WTC11 (cell line): ENCODE data around the gene CCDC71. TPM values are rescaled to one million over a fixed set of nuclear protein-coding genes. Genes with fewer than 3 reads are reported as not detected.

Source experiments
- ATAC-seq: fragments of 200-7000 bp; cut with Tn5 transposase; 2 replicates; pipeline ENCODE4 v1.10.0; 2021; ENCODE audit warnings: mild to moderate bottlenecking, moderate library complexity
- CTCF ChIA-PET: fragments of 300-600 bp; sonication (Branson Sonifier 250); formaldehyde crosslinking; loops from one replicate; lab custom pipeline; 2021; ENCODE audit warnings: antibody characterized with exemption; lab: Charles Lee
- POLR2A ChIA-PET: fragments of 350-600 bp; sonication (Branson Sonifier 250); formaldehyde crosslinking; loops from one replicate; lab custom pipeline; 2021; ENCODE audit warnings: antibody characterized with exemption; lab: Charles Lee
- DNase-seq: peaks from one replicate; pipeline ENCODE4 v3.0.0; 2021; ENCODE audit warnings: low spot score
- H3K27ac Mint-ChIP-seq: 2 replicates; pipeline ENCODE4 v1.8.0; 2021; ENCODE audit warnings: mixed read lengths
- H3K27me3 Mint-ChIP-seq: 2 replicates; pipeline ENCODE4 v1.8.0; 2021; ENCODE audit warnings: low read depth, mild to moderate bottlenecking, moderate library complexity, mixed read lengths
- H3K36me3 Mint-ChIP-seq: 2 replicates; pipeline ENCODE4 v1.8.0; 2021; ENCODE audit warnings: mixed read lengths
- H3K4me1 Mint-ChIP-seq: 2 replicates; pipeline ENCODE4 v1.8.0; 2022; ENCODE audit warnings: mixed read lengths
- H3K4me3 Mint-ChIP-seq: 2 replicates; pipeline ENCODE4 v1.8.0; 2021; ENCODE audit warnings: mild to moderate bottlenecking, moderate library complexity, mixed read lengths
- H3K9me3 Mint-ChIP-seq: 2 replicates; pipeline ENCODE4 v1.8.0; 2021; ENCODE audit warnings: mixed read lengths
- CREB1 ChIP-seq: sonication (generic); formaldehyde crosslinking; IDR thresholded peaks from 2 replicates; pipeline ENCODE4 v1.8.0; 2023; ENCODE audit warnings: mild to moderate bottlenecking, missing genetic modification reagents
- ESRRA ChIP-seq: sonication (generic); formaldehyde crosslinking; IDR thresholded peaks from 2 replicates; pipeline ENCODE4 v1.8.1; 2022; ENCODE audit warnings: mild to moderate bottlenecking, missing genetic modification reagents, borderline replicate concordance
- FOXK1 ChIP-seq: sonication (generic); formaldehyde crosslinking; IDR thresholded peaks from 2 replicates; pipeline ENCODE4 v1.8.0; 2022; ENCODE audit warnings: mild to moderate bottlenecking, moderate library complexity, missing genetic modification reagents
- GABPB1 ChIP-seq: sonication (generic); formaldehyde crosslinking; IDR thresholded peaks from 2 replicates; pipeline ENCODE4 v1.8.1; 2023; ENCODE audit warnings: mild to moderate bottlenecking, missing genetic modification reagents
- GRHL2 ChIP-seq: fragments of 250-450 bp; sonication (Bioruptor Pico); IDR thresholded peaks from 2 replicates; pipeline ENCODE4 v1.8.0; 2022; ENCODE audit warnings: mild to moderate bottlenecking, moderate library complexity; ENCODE audit not compliant: insufficient replicate concordance, severe bottlenecking
- GTF2I ChIP-seq: fragments of 250-450 bp; sonication (Bioruptor Pico); conservative IDR thresholded peaks from 2 replicates; pipeline ENCODE4 v1.4.0; 2021; ENCODE audit warnings: mild to moderate bottlenecking
- RORB ChIP-seq: fragments of 250-450 bp; sonication (Bioruptor Pico); IDR thresholded peaks from 2 replicates; pipeline ENCODE4 v1.9.0; 2021; ENCODE audit warnings: mild to moderate bottlenecking
- total RNA-seq: library from RNA; stranded (reverse); gene quantifications from 3 replicates; pipeline ENCODE4 v1.2.3, GENCODE V29; 2021
- TF ChIP-seq, protein P1 (sequence below): fragments of 200-600 bp; IDR thresholded peaks from 2 replicates; pipeline ENCODE4 v1.8.0; 2022; ENCODE audit warnings: antibody characterized with exemption
- TF ChIP-seq, protein P2 (sequence below): sonication (generic); formaldehyde crosslinking; IDR thresholded peaks from 2 replicates; pipeline ENCODE4 v1.8.1; 2023; ENCODE audit warnings: mild to moderate bottlenecking, missing genetic modification reagents, borderline replicate concordance
- TF ChIP-seq, protein P3 (sequence below): sonication (generic); formaldehyde crosslinking; IDR thresholded peaks from 2 replicates; pipeline ENCODE4 v1.8.1; 2023; ENCODE audit warnings: mild to moderate bottlenecking, moderate library complexity, missing genetic modification reagents
- TF ChIP-seq, protein P4 (sequence below): sonication (generic); formaldehyde crosslinking; conservative IDR thresholded peaks from 2 replicates; pipeline ENCODE4 v1.8.1; 2022; ENCODE audit warnings: mild to moderate bottlenecking, missing genetic modification reagents
- TF ChIP-seq, protein P5 (sequence below): fragments of 250-450 bp; sonication (Bioruptor Pico); IDR thresholded peaks from 2 replicates; pipeline ENCODE4 v1.9.0; 2021; ENCODE audit warnings: mild to moderate bottlenecking, borderline replicate concordance

The CCDC71 gene
- total RNA-seq, 1 experiment from 2014 or later = 29.8 TPM

DNA sequence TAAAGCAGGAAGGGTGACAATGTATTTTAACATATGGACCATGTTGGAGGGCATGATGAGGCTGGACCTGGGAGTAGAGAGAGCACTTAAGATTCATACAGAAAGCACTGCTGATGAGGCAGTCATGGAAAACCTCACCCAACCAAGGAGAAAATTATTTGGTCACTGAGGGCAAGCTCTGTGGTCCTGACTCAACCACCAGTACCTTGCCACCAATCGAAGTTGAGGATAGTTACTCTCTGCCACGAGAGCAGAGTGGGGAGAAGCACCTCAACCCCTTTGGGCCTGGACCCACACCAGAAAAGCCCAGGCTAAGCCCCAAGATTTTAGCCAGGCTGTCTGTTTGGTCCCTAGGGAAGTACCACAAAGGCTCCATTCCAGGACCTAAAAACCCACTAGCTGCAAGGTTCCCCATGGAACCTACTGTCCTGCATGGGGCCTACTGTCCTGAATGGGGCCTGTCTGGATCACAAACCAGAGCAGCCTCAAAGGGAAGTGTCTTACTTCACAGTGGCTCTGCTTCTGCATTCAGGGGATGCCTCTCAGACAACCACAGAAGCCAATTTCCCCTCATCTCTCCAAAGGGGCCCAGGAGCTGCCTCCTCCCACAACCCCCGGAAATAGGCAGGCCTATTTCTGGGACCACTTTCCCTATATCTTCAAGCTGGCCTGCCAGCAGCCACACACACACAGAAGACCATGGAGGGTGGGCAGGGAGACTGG lies 4.2 kb downstream of the CCDC71 start (continued):
- no peak for TF ChIP-seq GABPB1 (CRISPR knock-in tag)
- TF ChIP-seq, protein P1, sequence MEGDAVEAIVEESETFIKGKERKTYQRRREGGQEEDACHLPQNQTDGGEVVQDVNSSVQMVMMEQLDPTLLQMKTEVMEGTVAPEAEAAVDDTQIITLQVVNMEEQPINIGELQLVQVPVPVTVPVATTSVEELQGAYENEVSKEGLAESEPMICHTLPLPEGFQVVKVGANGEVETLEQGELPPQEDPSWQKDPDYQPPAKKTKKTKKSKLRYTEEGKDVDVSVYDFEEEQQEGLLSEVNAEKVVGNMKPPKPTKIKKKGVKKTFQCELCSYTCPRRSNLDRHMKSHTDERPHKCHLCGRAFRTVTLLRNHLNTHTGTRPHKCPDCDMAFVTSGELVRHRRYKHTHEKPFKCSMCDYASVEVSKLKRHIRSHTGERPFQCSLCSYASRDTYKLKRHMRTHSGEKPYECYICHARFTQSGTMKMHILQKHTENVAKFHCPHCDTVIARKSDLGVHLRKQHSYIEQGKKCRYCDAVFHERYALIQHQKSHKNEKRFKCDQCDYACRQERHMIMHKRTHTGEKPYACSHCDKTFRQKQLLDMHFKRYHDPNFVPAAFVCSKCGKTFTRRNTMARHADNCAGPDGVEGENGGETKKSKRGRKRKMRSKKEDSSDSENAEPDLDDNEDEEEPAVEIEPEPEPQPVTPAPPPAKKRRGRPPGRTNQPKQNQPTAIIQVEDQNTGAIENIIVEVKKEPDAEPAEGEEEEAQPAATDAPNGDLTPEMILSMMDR = no peak
- TF ChIP-seq ESRRA (CRISPR knock-in tag) = no peak

DNA sequence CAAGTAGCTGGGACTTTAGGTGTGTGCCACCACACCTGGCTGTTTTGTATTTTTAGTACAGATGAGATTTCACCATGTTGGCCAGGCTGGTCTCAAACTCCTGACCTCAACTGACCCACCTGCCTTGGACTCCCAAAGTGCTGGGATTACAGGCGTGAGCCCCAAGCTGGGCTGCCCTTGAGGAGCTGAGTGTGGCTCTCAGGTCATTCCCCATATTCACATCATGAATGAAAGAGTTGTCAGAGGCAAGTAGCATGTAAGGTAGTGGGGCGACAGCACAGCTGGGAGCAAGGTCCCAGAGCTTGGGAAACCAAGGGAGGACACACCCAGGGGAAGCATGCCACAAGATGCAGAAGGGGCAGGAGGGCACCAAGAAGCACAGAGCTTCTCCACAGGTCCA lies 4.9 kb downstream of the CCDC71 start:
- POLR2A ChIA-PET = no interaction called here

More for the DNA sequence above, 4.9 kb downstream of the CCDC71 start:
- no peaks in the 10 kb centered on the region for H3K9me3 Mint-ChIP-seq
- H3K27ac Mint-ChIP-seq = no peak overlapping the region
- TF ChIP-seq RORB (CRISPR knock-in tag) = no peak
- TF ChIP-seq, protein P2, sequence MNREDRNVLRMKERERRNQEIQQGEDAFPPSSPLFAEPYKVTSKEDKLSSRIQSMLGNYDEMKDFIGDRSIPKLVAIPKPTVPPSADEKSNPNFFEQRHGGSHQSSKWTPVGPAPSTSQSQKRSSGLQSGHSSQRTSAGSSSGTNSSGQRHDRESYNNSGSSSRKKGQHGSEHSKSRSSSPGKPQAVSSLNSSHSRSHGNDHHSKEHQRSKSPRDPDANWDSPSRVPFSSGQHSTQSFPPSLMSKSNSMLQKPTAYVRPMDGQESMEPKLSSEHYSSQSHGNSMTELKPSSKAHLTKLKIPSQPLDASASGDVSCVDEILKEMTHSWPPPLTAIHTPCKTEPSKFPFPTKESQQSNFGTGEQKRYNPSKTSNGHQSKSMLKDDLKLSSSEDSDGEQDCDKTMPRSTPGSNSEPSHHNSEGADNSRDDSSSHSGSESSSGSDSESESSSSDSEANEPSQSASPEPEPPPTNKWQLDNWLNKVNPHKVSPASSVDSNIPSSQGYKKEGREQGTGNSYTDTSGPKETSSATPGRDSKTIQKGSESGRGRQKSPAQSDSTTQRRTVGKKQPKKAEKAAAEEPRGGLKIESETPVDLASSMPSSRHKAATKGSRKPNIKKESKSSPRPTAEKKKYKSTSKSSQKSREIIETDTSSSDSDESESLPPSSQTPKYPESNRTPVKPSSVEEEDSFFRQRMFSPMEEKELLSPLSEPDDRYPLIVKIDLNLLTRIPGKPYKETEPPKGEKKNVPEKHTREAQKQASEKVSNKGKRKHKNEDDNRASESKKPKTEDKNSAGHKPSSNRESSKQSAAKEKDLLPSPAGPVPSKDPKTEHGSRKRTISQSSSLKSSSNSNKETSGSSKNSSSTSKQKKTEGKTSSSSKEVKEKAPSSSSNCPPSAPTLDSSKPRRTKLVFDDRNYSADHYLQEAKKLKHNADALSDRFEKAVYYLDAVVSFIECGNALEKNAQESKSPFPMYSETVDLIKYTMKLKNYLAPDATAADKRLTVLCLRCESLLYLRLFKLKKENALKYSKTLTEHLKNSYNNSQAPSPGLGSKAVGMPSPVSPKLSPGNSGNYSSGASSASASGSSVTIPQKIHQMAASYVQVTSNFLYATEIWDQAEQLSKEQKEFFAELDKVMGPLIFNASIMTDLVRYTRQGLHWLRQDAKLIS (CRISPR knock-in tag) = no peak
- TF ChIP-seq GTF2I (CRISPR knock-in tag) = no peak
- TF ChIP-seq, protein P3, sequence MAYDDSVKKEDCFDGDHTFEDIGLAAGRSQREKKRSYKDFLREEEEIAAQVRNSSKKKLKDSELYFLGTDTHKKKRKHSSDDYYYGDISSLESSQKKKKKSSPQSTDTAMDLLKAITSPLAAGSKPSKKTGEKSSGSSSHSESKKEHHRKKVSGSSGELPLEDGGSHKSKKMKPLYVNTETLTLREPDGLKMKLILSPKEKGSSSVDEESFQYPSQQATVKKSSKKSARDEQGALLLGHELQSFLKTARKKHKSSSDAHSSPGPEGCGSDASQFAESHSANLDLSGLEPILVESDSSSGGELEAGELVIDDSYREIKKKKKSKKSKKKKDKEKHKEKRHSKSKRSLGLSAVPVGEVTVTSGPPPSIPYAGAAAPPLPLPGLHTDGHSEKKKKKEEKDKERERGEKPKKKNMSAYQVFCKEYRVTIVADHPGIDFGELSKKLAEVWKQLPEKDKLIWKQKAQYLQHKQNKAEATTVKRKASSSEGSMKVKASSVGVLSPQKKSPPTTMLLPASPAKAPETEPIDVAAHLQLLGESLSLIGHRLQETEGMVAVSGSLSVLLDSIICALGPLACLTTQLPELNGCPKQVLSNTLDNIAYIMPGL (CRISPR knock-in tag) = no peak
- no peak for TF ChIP-seq GRHL2 (CRISPR knock-in tag)
- TF ChIP-seq, protein P4, sequence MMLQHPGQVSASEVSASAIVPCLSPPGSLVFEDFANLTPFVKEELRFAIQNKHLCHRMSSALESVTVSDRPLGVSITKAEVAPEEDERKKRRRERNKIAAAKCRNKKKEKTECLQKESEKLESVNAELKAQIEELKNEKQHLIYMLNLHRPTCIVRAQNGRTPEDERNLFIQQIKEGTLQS (CRISPR knock-in tag) = no peak
- TF ChIP-seq, protein P5, sequence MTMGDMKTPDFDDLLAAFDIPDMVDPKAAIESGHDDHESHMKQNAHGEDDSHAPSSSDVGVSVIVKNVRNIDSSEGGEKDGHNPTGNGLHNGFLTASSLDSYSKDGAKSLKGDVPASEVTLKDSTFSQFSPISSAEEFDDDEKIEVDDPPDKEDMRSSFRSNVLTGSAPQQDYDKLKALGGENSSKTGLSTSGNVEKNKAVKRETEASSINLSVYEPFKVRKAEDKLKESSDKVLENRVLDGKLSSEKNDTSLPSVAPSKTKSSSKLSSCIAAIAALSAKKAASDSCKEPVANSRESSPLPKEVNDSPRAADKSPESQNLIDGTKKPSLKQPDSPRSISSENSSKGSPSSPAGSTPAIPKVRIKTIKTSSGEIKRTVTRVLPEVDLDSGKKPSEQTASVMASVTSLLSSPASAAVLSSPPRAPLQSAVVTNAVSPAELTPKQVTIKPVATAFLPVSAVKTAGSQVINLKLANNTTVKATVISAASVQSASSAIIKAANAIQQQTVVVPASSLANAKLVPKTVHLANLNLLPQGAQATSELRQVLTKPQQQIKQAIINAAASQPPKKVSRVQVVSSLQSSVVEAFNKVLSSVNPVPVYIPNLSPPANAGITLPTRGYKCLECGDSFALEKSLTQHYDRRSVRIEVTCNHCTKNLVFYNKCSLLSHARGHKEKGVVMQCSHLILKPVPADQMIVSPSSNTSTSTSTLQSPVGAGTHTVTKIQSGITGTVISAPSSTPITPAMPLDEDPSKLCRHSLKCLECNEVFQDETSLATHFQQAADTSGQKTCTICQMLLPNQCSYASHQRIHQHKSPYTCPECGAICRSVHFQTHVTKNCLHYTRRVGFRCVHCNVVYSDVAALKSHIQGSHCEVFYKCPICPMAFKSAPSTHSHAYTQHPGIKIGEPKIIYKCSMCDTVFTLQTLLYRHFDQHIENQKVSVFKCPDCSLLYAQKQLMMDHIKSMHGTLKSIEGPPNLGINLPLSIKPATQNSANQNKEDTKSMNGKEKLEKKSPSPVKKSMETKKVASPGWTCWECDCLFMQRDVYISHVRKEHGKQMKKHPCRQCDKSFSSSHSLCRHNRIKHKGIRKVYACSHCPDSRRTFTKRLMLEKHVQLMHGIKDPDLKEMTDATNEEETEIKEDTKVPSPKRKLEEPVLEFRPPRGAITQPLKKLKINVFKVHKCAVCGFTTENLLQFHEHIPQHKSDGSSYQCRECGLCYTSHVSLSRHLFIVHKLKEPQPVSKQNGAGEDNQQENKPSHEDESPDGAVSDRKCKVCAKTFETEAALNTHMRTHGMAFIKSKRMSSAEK (CRISPR knock-in tag) = no peak
- TF ChIP-seq CREB1 (CRISPR knock-in tag) = no peak
- TF ChIP-seq, protein P1 = no peak
- TF ChIP-seq FOXK1 = no peak
- no peak for TF ChIP-seq GABPB1 (CRISPR knock-in tag)
- CTCF ChIA-PET = interaction anchor here (1.7 kb wide), 1 partner anchor 10 kb away, joined by 6 read pairs; the partner anchor contains the start of gene KLHDC8B
- peaks cover 11% of the 10 kb centered on the region for H3K36me3 Mint-ChIP-seq
- H3K27me3 Mint-ChIP-seq = no peaks in the 10 kb centered on the region
- H3K4me1 Mint-ChIP-seq = peaks cover 12% of the 10 kb centered on the region
- no peak overlapping the region for H3K4me3 Mint-ChIP-seq
- DNase-seq = no peak
- no peak for ATAC-seq
